C4-2B (cell line): Measurements from ENCODE around the gene DEK.

Source experiments
- H3K27ac ChIP-seq: fragments of 450-650 bp; 2 replicates; pipeline ENCODE4 v1.5.1; 2017
- CTCF ChIP-seq: fragments of 450-650 bp; conservative IDR thresholded peaks from 2 replicates; pipeline ENCODE4 v1.5.1; 2017; ENCODE audit warnings: mild to moderate bottlenecking
- ZFX ChIP-seq: fragments of 450-650 bp; IDR thresholded peaks from 2 replicates; pipeline ENCODE4 v1.6.1; 2017

The DEK gene

DNA sequence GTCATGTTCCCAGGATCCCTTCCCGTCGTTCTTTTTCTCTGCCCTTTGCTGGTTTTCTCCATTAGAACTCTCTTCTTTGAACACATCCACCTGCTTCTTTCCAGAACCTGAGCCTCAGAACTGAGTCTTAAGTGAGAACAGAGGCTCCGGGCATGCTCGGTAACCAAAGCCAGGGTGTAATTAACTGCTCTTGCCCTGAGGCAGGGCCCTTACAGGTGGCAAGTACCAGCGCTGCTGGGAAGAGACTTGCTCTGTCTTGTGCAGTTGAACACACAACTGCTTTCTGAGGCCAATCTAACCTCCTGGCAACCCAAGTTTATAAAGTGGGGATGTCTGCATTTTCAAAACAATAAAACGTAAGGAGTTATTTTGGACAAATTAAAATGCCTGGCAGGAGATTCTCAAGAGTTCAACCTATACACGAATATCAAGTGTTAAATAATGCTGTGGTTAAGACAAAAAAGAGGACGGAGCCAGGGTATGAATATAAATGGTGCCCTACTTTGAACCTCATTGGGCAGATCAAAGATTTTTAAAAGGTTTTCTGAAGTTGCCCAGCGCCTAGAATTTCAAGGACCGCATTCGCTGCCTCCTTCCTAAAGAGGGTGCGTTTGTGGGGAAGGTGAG is 12.4 kb upstream of the DEK start:
- no peak overlapping the region for H3K27ac ChIP-seq
- no peak for TF ChIP-seq CTCF
- no peak for TF ChIP-seq ZFX

- no peak overlapping the region for H3K27ac ChIP-seq
- TF ChIP-seq CTCF = no peak
- no peak for TF ChIP-seq ZFX
These were observed 5.9 kb upstream of the DEK start for GRCh38 chr6:18270216-18270615.

- TF ChIP-seq CTCF (no peak), ZFX (no peak)
These were observed 5.4 kb upstream of the DEK start for GRCh38 chr6:18269717-18270116.

DNA sequence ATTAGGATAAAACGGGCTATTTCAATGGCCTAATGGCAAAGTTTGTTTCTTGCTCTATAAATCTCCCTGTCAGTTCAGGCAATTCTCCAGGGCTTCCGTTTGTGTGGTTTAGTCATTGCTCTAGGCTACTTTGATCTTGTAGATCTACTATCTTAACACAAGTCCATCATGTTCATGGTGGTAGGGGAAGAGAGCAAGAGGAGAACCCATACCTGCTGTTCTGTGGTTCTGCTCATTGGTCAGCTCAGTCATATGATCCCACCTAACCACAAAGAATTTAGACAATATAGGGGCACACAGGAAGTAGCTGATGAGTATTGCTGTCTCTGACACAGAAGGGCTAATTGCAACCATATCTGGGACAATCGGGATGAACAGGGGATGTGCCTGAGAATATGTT is 4.9 kb upstream of the DEK start:
- no peak overlapping the region for H3K27ac ChIP-seq
- TF ChIP-seq ZFX (no peak), CTCF (no peak)

More at GRCh38 chr6:18269717-18270116, 5.4 kb upstream of the DEK start:
- no peak overlapping the region for H3K27ac ChIP-seq

DNA sequence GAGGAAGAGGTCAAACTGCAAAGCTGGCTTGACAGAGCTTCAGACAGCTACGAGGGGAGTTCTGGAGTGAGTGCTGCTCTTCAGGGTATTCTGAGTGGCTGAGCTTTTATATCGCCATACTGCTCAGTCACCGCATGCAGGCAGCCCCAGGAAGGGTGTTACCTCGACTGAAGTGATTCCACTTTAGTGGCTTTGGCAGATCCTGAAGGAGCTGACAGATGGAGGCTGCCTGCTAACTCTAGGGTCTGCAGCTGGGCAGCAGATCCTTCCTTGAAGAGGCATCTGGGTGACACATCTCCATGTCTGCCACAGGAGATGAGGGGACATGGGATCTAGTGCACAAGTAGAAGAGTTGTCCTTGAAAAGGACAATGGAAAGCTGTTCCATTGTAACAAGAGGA is 3.7 kb upstream of the DEK start:
- TF ChIP-seq ZFX = no peak
- no peak for TF ChIP-seq CTCF
- no peak overlapping the region for H3K27ac ChIP-seq

GRCh38 chr6:18266523-18266912 is 2.2 kb upstream of the DEK start:
- no peak overlapping the region for H3K27ac ChIP-seq
- TF ChIP-seq ZFX (no peak), CTCF (no peak)

GRCh38 chr6:18265787-18266522 is 1.6 kb upstream of the DEK start:
- no peak overlapping the region for H3K27ac ChIP-seq
- no peak for TF ChIP-seq ZFX
- TF ChIP-seq CTCF = no peak
